Mucosa of descending colon (tissue), 3 donors: ENCODE results near the gene TBC1D14. TPM values are rescaled to one million over a fixed set of nuclear protein-coding genes. Genes with fewer than 3 reads are reported as not detected.

Source experiments
- ATAC-seq: fragments of 200-7000 bp; cut with Tn5 transposase; one replicate; pipeline ENCODE4 v1.9.1; 2020; ENCODE audit warnings: mild to moderate bottlenecking, moderate library complexity
- DNase-seq, 3 donors: peaks; one replicate each; pipeline ENCODE4 v3.0.0-alpha.2; 2020
- H3K36me3 ChIP-seq: fragments of 200-600 bp; one replicate; pipeline ENCODE4 v1.8.0; 2021; ENCODE audit warnings: low read depth, mild to moderate bottlenecking
- H3K4me1 ChIP-seq: fragments of 200-600 bp; one replicate; pipeline ENCODE4 v1.8.0; 2021; ENCODE audit warnings: low read depth, mild to moderate bottlenecking
- H3K4me3 ChIP-seq: fragments of 200-600 bp; one replicate; pipeline ENCODE4 v1.8.0; 2021; ENCODE audit warnings: mild to moderate bottlenecking
- H3K9me3 ChIP-seq: fragments of 200-600 bp; one replicate; pipeline ENCODE4 v1.8.0; 2021; ENCODE audit warnings: mild to moderate bottlenecking
- intact Hi-C, 2 donors: fragments of 100-400 bp; cut with DNase I in 1 of 2; cut with micrococcal nuclease in 1 of 2; formaldehyde crosslinking; loops; one replicate each; pipeline versions ENCODE4 v1.11.0 to v1.11.1; 2022; cut with DNase I, micrococcal nuclease
- total RNA-seq, 3 donors: library from RNA; stranded (reverse); fragmentation: NEBNext Ultra II Directional in 2 of 3; extraction: Animal tissue kit (Norgen Biotek cat#: 25700) in 2 of 3; gene quantifications; one replicate each; pipeline versions ENCODE4 v1.2.1 to v1.2.4, GENCODE V29; 2021 to 2023
- TF ChIP-seq, protein P1 (sequence below): fragments of 200-600 bp; IDR thresholded peaks from one replicate; pipeline ENCODE4 v1.8.0; 2022; ENCODE audit warnings: antibody characterized with exemption, mild to moderate bottlenecking
- donor health status: DM: no; HTN: no; CAD: no; lungs with moderate emphysema.
- donor health status: DM: no; HTN: no; CAD: no.
- donor health status: DM: no; HTN: yes; CAD: no.

Gene TBC1D14
- total RNA-seq, 3 donors from 2014 or later, result 51.8 to 70.8 (median 56.2) TPM

DNA sequence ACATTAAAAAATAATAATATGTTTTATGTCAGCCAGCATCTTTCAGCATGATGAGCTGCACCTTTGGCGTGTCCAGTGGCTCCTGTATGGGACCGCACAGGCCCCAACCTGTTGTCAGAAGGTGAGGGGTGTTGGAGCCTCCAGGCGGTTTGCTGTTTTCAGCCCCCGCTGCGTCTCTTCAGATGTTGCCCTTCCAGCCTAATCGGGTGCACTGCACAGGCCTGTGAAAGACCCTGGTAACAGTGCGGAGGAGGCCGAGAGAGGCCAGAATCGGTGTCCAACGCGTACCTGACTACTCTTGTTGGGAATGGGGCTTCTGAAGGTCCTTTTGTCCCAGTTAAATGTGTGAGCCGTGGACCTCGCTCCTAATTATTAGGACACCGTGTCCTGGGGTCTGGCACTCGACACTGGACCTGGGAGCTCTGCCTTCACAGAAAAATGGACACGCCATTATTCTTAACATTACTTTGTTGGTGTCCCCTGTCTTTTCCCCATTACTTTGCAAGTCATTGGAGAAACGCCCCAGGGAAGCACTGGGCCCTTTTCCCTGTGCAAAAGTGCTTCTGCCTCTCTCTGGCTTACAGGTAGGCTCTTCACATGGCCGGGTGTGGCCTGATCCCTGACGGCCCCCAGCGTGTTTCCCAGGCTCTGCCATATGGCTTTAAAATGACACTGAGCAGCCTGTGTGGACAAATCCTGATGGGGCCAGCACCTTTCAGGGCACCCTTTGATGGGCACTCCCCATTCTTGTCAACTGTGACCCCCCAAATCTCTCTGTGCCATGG, 51.2 kb downstream of the TBC1D14 start:
- intact Hi-C loops, result no loop called here
- peaks cover 17% of the 10 kb centered on the region for H3K4me1 ChIP-seq
- DNase-seq, result no peak
- TF ChIP-seq, protein P1, sequence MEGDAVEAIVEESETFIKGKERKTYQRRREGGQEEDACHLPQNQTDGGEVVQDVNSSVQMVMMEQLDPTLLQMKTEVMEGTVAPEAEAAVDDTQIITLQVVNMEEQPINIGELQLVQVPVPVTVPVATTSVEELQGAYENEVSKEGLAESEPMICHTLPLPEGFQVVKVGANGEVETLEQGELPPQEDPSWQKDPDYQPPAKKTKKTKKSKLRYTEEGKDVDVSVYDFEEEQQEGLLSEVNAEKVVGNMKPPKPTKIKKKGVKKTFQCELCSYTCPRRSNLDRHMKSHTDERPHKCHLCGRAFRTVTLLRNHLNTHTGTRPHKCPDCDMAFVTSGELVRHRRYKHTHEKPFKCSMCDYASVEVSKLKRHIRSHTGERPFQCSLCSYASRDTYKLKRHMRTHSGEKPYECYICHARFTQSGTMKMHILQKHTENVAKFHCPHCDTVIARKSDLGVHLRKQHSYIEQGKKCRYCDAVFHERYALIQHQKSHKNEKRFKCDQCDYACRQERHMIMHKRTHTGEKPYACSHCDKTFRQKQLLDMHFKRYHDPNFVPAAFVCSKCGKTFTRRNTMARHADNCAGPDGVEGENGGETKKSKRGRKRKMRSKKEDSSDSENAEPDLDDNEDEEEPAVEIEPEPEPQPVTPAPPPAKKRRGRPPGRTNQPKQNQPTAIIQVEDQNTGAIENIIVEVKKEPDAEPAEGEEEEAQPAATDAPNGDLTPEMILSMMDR, result no peak
- H3K4me3 ChIP-seq, result no peak overlapping the region
- H3K9me3 ChIP-seq, result no peaks in the 10 kb centered on the region
- no peak for ATAC-seq
- no peaks in the 10 kb centered on the region for H3K36me3 ChIP-seq

DNA sequence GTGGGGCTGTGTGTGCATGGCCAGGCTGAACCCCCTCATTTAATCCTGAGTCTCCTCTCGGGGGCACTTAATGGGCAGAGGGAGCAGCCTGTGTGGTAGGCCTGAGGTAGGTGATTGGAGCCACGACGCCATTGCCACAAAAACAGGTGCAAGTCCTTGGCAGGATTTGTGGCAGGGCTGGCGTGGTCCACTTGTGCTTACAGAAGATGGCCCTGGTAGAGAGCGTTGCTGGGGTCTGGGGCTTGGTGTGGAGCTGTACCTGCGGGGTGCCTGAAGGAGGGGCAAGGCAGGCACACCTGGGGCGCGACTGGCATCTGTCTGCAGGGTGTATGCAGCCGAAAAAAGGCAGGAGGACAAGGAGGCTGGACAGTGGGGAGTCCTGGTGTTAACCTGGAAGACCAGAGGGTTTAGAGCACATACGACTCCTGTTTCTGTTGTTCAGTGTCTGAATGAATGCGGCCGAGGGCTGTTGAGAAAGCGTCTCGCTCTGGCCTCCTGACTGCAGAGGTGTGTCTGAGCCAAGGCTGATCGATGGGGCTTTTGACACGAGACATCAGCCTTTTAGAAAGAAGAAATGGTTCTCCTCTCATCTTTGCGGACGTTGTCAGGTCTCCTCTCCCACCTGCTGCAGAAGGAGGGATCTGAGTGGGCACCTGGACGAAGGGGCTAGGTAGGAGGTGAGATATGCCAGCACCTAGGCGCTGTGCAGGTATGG, 52.0 kb downstream of the TBC1D14 start:
- no peak for ATAC-seq

DNA sequence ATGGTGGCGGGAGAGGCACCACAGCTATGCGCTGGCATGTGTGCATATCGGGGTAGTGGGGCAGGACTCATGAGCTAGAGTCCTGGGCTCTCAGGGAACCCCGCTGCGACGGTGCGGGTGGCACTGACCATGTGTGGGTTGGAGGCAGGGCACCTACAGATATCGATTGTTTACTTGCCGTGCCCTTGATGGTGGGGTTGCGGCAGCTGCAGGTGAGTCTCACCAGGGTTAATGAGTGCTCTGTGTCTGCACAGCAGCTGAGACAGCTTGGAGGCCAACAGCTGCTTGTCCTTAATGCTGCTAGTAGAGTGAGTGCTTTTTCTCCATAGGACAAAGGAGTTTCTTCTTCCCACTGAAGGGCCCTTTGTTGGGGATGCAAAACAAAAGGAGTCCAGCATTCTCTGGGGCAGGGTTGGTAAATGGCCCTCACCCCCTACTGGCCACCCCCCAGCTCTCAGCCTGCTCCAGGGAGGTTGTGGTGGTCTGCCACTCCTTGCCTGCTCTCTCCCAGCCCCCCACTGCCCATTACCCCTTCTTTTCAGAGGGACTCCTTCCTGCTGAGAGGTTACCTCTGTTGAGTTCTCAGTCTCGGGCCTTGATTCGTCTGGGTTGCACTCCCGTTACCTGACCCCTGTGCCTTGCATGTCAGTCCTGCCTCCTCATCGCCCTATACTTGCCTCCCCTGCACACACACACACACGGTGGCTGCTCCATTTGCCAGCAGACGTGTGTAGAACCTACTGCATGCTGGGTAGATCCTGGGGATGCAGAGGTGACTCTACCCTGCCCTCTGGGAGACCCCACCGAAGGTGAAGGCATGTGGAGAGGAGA, 52.8 kb downstream of the TBC1D14 start:
- intact Hi-C loops, result no loop called here
- ATAC-seq (peak; percentile 58), DNase-seq (peak in 1 of 3 donors; percentile 37)
- TF ChIP-seq, protein P1, result no peak
- Histone ChIP-seq H3K4me3 (no peak overlapping the region), H3K4me1 (peaks cover 11% of the 10 kb centered on the region), H3K36me3 (no peaks in the 10 kb centered on the region), H3K9me3 (no peaks in the 10 kb centered on the region)

More for the DNA sequence above, 52.0 kb downstream of the TBC1D14 start:
- peaks cover 17% of the 10 kb centered on the region for H3K4me1 ChIP-seq
- intact Hi-C loops, result no loop called here
- no peaks in the 10 kb centered on the region for H3K9me3 ChIP-seq
- H3K36me3 ChIP-seq, result no peaks in the 10 kb centered on the region
- H3K4me3 ChIP-seq, result no peak overlapping the region
- TF ChIP-seq, protein P1, result no peak
- DNase-seq, result peak in 1 of 3 donors; percentile 27

DNA sequence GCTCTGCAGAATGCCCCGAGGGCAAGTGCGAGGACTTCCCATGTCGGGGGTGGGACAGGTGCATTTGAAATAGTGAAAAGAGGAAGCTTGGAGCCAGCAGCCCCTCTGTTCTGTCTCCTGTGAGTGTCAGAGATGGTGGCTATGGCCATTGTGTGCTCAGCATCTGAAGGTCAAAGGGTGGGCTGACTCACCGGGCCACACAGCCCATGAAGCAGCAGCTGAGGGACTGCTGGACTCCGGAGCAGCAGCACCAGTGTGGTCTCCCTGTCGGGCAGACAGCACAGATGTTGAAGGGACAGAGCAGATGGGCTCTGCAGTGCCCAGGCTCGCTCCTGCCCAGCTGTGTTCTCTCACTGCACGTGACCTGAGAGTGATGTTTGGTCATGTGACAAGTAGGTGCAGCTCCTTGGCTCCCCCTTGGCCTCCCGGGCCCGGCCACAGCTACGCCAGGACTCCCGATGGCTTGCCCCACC, 53.5 kb downstream of the TBC1D14 start:
- Histone ChIP-seq H3K36me3 (no peaks in the 10 kb centered on the region), H3K4me1 (peaks cover 9% of the 10 kb centered on the region), H3K9me3 (no peaks in the 10 kb centered on the region), H3K4me3 (no peak overlapping the region)
- ATAC-seq (peak; percentile 9), DNase-seq (no peak)
- TF ChIP-seq, protein P1, result no peak
- intact Hi-C loops, result no loop called here

DNA sequence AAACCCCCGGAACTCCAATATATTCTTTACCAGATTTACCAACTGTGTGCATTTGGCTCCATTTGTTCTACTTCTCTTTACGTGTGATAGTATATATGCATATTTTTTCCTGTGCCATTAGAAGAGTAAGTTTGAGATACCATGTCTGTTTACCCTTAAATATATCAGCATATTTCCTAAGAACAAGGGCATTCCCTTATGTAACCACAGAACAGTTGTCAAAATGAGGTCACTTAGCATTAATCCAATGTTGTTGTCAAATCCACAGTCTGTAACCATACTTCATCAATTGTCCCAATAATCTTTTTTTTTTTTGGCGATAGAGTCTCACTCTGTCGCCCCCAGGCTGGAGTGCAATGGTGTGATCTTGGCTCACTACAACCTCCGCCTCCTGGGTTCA, 55.2 kb downstream of the TBC1D14 start:
- Histone ChIP-seq H3K4me1 (peaks cover 8% of the 10 kb centered on the region), H3K4me3 (no peak overlapping the region), H3K36me3 (no peaks in the 10 kb centered on the region), H3K9me3 (no peaks in the 10 kb centered on the region)
- ATAC-seq (no peak), DNase-seq (no peak)
- intact Hi-C loops, result no loop called here
- TF ChIP-seq, protein P1, result no peak
